Natural killer cell (primary cell): Measurements from ENCODE around the gene GNAO1. TPM values are rescaled to one million over a fixed set of nuclear protein-coding genes. Genes with fewer than 3 reads are reported as not detected.

Experiments
- total RNA-seq, 4 donors: library from RNA; stranded (reverse); fragments of 120-200 nt in 1 of 4; gene quantifications; one replicate each; pipeline versions ENCODE4 v1.2.3 to v1.2.4, GENCODE V29; 2013 to 2022

Gene GNAO1
- total RNA-seq, 3 donors from 2014 or later (not counting 1 experiment from before 2014, with no cell fraction given): 0.45 to 4.6 (median 1.1) TPM

Other genes with a start within 250 kb of the GNAO1 start
- 10 to 100 TPM; 58.4 to 87.1 (median 71.7) TPM for gene AMFR, start 234.1 kb downstream of the GNAO1 start, total RNA-seq